ENCODE measurements around the gene PTMA. TPM values are rescaled to one million over a fixed set of nuclear protein-coding genes. Genes with fewer than 3 reads are reported as not detected.

Gene PTMA
- total RNA-seq, 1 experiment from 2014 or later, result 2,752 TPM

DNA sequence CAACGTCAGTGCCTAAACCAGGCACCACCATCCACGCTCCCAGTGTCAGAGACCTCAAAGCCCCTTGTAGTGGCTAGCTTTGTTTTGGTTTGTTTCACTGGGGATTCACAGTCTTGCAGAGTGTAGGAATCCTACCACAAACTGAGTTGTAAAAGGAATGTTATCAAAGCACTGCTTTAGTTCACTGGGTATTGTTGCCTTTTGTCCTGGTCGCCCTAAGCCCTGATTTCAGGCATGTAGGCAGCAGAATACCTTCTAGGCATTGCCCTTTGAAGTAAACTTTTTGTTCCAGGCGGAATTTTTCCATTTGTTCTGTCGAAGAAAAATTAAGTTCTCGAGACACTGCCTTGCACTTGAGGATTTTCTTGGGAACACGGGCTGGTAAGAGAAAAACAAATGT lies 29.4 kb downstream of the PTMA start:
- no peak overlapping the region for H2AFZ ChIP-seq (ENCODE audit: low read depth, low read length, poor library complexity, severe bottlenecking)
- no peaks in the 10 kb centered on the region for H3K9me3 ChIP-seq (ENCODE audit: control insufficient read depth in 1 of 2, insufficient read depth in 1 of 2, low read depth in 1 of 2, low read length in 2 of 2)
- DNase-seq (ENCODE audit: low read depth, low spot score), result no peak
- TF ChIP-seq, protein P1, sequence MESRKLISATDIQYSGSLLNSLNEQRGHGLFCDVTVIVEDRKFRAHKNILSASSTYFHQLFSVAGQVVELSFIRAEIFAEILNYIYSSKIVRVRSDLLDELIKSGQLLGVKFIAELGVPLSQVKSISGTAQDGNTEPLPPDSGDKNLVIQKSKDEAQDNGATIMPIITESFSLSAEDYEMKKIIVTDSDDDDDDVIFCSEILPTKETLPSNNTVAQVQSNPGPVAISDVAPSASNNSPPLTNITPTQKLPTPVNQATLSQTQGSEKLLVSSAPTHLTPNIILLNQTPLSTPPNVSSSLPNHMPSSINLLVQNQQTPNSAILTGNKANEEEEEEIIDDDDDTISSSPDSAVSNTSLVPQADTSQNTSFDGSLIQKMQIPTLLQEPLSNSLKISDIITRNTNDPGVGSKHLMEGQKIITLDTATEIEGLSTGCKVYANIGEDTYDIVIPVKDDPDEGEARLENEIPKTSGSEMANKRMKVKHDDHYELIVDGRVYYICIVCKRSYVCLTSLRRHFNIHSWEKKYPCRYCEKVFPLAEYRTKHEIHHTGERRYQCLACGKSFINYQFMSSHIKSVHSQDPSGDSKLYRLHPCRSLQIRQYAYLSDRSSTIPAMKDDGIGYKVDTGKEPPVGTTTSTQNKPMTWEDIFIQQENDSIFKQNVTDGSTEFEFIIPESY (IDR thresholded peaks at IDR 0.05; ENCODE audit: extremely low read depth, insufficient replicate concordance, low read length), result no peak
- TF ChIP-seq, protein P2, sequence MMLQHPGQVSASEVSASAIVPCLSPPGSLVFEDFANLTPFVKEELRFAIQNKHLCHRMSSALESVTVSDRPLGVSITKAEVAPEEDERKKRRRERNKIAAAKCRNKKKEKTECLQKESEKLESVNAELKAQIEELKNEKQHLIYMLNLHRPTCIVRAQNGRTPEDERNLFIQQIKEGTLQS (IDR thresholded peaks at IDR 0.05), result no peak
- RAD21 ChIA-PET (ENCODE audit: low non-redundant PET in 1 of 2, low total read pairs in 2 of 2, uncharacterized antibody in 2 of 2, unreplicated experiment in 2 of 2), result no interaction called here
- no peaks in the 10 kb centered on the region for H4K20me1 ChIP-seq (ENCODE audit: insufficient read depth)
- no peak overlapping the region for H3K4me3 ChIP-seq (replicated peaks in 1 of 2; ENCODE audit: low read depth in 1 of 2, low read length in 2 of 2)
- no peaks in the 10 kb centered on the region for H3K79me2 ChIP-seq (ENCODE audit: insufficient read depth, low read length)
- POLR2A ChIA-PET, result no interaction called here
- CTCF ChIA-PET, result no interaction called here
- no peaks in the 10 kb centered on the region for H3K9me2 ChIP-seq (ENCODE audit: insufficient read depth)
- ATAC-seq, result no peak
- no TSS peak for BruUV-seq (replicated peaks)
- H3K4me1 ChIP-seq (ENCODE audit: control insufficient read depth in 1 of 2, insufficient read depth in 2 of 2, low read length in 2 of 2), result no peaks in the 10 kb centered on the region
- H3K4me2 ChIP-seq (ENCODE audit: low read length), result no peak overlapping the region
- intact Hi-C loops (cut with micrococcal nuclease), result no loop called here
- no peak overlapping the region for H3K9ac ChIP-seq (ENCODE audit: low read length)
- H3K27me3 ChIP-seq (ENCODE audit: insufficient read depth, low read length), result no peaks in the 10 kb centered on the region
- H3K27ac ChIP-seq (ENCODE audit: low read depth, low read length), result no peak overlapping the region
- H3K36me3 ChIP-seq (ENCODE audit: control insufficient read depth in 1 of 2, insufficient read depth in 2 of 2, low read length in 2 of 2), result no peaks in the 10 kb centered on the region; a peak in 1 of 4 replicates

GRCh38 chr2:231743376-231744116 lies 35.2 kb downstream of the PTMA start:
- POLR2A ChIA-PET, result no interaction called here

More at GRCh38 chr2:231743376-231744116, 35.2 kb downstream of the PTMA start:
- no peak overlapping the region for H3K27ac ChIP-seq (ENCODE audit: low read depth, low read length)
- H3K27me3 ChIP-seq (ENCODE audit: insufficient read depth, low read length), result no peaks in the 10 kb centered on the region
- no peak overlapping the region for H2AFZ ChIP-seq (ENCODE audit: low read depth, low read length, poor library complexity, severe bottlenecking)
- CTCF ChIA-PET, result no interaction called here
- H3K9me3 ChIP-seq (ENCODE audit: control insufficient read depth in 1 of 2, insufficient read depth in 1 of 2, low read depth in 1 of 2, low read length in 2 of 2), result no peaks in the 10 kb centered on the region
- no peaks in the 10 kb centered on the region for H4K20me1 ChIP-seq (ENCODE audit: insufficient read depth)
- TF ChIP-seq CEBPB (IDR thresholded peaks at IDR 0.05; ENCODE audit: low read depth) (no peak), TCF7L2 (IDR thresholded peaks at IDR 0.05; ENCODE audit: borderline replicate concordance, extremely low read depth, insufficient read depth, insufficient read length) (no peak), POLR2A (IDR thresholded peaks at IDR 0.05; ENCODE audit: borderline replicate concordance, extremely low read depth, insufficient read depth, insufficient read length) (no peak), EGR1 (IDR thresholded peaks at IDR 0.05; ENCODE audit: low read depth) (no peak), ELF1 (IDR thresholded peaks at IDR 0.05; ENCODE audit: borderline replicate concordance, low read depth) (no peak)
- no peak overlapping the region for H3K9ac ChIP-seq (ENCODE audit: low read length)
- no peak overlapping the region for H3K4me2 ChIP-seq (ENCODE audit: low read length)
- no TSS peak for BruUV-seq (replicated peaks)
- no peaks in the 10 kb centered on the region for H3K4me1 ChIP-seq (ENCODE audit: control insufficient read depth in 1 of 2, insufficient read depth in 2 of 2, low read length in 2 of 2)
- H3K4me3 ChIP-seq (replicated peaks in 1 of 2; ENCODE audit: low read depth in 1 of 2, low read length in 2 of 2), result no peak overlapping the region
- H3K9me2 ChIP-seq (ENCODE audit: insufficient read depth), result no peaks in the 10 kb centered on the region
- RAD21 ChIA-PET (ENCODE audit: low non-redundant PET in 1 of 2, low total read pairs in 2 of 2, uncharacterized antibody in 2 of 2, unreplicated experiment in 2 of 2), result interaction anchor here in 1 of 2 experiments (0.7 kb wide), 1 partner anchor 65 kb away, joined by 3 read pairs; no protein-coding TSS in a partner anchor
- intact Hi-C loops (cut with micrococcal nuclease), result no loop called here
- no peaks in the 10 kb centered on the region for H3K36me3 ChIP-seq (ENCODE audit: control insufficient read depth in 1 of 2, insufficient read depth in 2 of 2, low read length in 2 of 2)
- ATAC-seq, result no peak
- no peaks in the 10 kb centered on the region for H3K79me2 ChIP-seq (ENCODE audit: insufficient read depth, low read length)
- DNase-seq (ENCODE audit: low read depth, low spot score), result no peak
